CD4-positive, alpha-beta T cell treated with Interleukin-2 at 100 ng/mL for 4 hours (primary cell): ENCODE results near the gene APBB1.

Experiments used
- DNase-seq: peaks from one replicate; pipeline ENCODE4 v3.0.0-alpha.2; 2020; ENCODE audit warnings: low spot score

The APBB1 gene

DNA sequence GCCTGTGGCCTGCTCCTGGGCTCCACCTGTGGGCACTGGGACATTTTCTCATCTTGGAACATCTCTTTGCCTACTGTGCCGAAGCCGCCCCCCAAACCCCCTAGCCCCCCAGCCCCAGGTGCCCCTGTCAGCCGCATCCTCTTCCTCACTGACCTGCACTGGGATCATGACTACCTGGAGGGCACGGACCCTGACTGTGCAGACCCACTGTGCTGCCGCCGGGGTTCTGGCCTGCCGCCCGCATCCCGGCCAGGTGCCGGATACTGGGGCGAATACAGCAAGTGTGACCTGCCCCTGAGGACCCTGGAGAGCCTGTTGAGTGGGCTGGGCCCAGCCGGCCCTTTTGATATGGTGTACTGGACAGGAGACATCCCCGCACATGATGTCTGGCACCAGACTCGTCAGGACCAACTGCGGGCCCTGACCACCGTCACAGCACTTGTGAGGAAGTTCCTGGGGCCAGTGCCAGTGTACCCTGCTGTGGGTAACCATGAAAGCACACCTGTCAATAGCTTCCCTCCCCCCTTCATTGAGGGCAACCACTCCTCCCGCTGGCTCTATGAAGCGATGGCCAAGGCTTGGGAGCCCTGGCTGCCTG, 27.3 kb downstream of the APBB1 start:
- no peak for DNase-seq

DNA sequence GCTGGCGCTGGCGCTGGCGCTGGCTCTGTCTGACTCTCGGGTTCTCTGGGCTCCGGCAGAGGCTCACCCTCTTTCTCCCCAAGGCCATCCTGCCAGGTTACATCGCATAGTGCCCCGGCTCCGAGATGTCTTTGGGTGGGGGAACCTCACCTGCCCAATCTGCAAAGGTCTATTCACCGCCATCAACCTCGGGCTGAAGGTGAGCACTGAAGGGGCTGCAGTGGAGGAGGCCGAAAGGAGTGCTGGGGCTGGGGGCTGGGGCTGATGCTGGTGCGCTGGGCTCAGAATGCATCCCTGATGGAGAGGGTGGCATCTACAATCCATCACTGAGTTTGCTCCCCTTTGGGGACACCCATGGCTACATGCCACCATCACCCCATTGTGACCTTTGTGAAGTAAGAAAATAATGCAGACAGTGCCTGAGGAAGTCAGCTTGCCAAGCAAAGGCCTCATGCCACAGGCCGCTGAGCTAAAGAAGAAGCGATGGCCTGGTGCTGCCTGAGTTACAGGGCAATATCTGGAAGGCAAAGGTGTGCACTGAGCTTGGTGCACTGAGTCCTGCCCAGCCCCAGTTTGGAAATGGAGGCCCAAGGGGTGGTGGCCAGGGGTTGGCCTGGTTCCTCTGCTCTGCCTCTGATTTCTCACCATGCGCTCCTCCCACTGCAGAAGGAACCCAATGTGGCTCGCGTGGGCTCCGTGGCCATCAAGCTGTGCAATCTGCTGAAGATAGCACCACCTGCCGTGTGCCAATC, 28.0 kb downstream of the APBB1 start:
- no peak for DNase-seq

DNA sequence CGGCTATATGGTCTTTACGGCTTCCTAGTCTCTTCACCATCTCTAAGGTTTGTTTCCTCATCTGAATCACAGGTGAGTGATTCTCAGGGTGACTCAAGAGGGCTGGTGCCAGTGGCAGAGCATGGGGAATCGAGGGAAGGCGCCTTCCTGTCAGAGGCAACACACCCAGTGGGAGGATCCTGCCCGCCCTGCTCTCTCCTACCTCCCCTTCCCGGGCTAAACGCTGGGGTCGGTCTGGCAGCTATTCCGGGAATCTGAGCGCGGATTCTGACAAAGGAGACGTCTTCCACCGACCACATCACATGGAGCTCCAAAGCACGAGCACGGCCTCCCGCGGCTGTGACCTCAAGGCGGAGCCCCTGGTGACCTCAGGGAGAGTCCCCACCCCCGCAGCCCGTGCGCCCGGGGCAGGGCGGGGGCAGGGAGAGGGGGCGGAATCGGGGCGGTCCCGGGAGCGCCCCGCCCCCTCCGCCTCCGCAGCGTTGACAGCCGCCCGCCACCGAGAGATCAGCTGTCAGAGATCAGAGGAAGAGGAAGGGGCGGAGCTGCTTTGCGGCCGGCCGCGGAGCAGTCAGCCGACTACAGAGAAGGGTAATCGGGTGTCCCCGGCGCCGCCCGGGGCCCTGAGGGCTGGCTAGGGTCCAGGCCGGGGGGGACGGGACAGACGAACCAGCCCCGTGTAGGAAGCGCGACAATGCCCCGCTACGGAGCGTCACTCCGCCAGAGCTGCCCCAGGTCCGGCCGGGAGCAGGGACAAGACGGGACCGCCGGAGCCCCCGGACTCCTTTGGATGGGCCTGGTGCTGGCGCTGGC, 28.8 kb downstream of the APBB1 start, which contains the start of gene SMPD1:
Gene SMPD1, plus strand, starts transcription at position 570 of the 813 bp plus-strand sequence. Its CDS starts 125 bp downstream, at position 695.
- peak; percentile 95 for DNase-seq

DNA sequence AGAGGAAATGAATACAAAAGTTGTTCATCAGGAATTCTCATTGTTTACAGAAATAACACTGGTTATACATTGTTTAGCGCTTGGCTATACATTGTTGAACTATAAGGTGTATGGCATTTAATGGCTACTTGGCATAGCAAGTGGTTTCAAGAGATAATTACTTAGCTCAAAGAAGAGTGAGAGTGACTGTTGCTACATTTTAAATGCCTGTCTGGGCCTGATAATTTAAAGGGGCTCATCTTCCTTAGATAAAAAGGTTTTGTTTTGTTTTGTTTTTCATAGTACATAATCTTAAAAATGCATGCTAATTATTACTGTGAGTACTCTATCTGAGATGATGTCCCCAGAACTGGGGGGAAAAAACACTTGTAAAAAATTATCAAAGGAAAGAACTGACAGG, 30.1 kb downstream of the APBB1 start:
- no peak for DNase-seq

DNA sequence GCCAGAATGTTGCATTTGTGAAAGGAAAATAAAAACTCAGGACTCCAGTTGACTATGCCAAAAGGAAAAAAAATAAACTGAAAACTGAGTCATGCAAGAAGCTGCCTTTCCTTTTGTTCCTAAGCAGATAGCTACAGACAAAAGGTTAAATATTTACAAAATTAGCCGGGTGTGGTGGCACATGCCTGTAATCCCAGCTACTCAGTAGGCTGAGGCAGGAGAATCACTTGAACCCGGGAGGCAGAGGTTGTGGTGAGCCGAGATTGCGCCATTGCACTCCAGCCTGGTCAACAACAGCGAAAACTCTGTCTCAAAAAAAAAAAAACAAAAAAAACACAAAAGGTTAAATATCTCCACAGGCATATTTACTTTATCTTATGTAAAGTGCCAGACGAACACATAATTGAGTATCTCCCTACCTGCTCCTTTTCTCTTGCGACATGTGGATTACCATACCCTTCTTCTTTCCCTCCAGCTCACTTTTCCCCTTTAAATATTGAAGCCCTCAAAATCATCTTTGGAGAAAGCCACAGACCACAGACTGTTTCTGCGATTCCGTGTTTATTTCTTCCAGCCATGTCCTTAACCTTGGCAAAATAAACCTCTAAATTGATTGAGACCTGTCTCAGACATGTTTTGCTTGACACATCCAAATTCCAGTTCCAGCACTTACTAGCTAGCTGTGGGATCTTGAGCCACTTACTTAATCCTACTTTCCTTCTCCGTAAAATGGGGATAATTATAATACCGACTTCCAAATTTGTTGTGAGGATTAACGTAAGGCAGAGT, 30.9 kb downstream of the APBB1 start:
- no peak for DNase-seq

DNA sequence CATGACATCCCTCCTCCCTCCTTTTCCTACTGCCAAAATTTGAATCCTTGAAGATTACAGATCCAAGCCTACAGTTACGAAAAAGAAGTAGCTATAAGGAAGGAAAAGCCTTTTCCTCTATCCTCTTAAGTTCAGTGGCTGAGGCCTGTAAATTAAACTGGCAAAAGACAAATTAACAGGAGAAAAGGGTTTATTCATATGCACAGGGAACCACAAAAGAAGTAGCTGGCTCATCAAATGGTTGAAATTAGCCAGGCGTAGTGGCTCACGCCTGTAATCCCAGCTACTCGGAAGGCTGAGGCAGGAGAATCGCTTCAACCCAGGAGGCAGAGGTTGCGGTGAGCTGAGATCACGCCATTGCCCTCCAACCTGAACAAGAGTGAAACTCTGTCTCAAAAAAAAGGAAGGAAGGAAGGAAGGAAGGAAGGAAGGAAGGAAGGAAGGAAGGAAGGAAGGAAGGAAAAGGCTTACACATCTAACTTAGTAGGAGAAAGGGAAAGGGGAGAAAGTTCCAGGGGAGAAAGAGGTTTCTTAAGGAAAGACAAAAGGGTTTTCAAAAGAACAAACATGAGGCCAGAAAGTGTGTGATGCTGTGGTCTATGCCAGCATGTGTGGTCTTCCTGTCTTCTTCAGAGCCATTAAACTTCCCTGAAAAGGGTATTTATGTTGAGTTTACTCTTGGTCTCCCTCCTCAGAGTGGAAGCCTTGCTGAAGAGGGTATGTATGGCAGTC, 33.7 kb downstream of the APBB1 start:
- DNase-seq: no peak

DNA sequence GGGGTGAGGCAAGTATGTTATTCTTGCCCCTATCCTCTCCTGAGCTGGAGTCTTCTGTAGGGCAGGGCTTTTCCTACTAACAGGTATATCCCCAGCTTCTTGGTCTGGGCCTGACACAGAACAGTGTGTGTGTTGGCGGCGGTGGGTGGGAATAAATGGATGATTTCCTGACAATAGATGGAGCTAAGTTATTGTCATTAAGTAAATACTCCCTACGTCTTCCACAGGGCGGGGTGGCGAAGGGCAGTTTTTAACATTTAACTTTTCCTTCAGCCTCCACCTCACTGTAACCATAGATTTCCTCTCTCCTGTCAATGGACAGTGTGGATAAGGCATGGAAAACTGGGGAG, 40.3 kb downstream of the APBB1 start:
- DNase-seq: no peak

DNA sequence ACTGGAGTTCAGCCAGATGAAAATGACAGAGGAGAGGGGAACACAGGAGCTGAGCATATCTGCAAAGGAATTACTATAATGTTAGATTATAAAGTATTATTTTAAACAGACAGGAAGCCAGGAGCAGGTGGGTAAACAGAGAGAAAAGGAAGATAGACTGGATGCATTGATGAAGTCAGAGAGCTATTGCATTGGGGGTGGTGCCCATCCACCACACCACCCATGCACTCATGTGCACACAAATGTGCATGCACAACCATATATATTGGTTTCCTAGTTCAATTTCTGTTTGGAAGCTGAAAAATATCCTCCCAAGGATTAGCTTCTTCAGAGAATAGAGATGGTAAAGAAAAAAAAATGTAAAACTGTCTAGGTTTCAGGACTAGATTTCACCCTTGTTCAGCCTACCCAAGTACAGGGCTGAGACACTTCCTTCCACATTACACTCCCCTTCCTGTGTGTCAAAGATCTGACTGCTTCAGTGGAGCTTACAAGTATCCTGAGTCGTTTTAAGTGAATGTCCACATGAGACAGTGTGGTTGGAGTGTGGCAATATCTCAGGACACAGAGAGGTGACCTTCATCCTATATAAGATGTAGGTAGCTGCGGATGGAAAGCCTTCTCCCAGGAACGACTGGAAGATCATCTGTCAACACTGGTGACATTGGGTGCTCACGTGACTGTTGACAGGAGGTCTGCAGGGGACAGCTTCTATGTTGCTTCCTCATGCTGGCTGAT, 40.8 kb downstream of the APBB1 start:
- peak; percentile 14 for DNase-seq

DNA sequence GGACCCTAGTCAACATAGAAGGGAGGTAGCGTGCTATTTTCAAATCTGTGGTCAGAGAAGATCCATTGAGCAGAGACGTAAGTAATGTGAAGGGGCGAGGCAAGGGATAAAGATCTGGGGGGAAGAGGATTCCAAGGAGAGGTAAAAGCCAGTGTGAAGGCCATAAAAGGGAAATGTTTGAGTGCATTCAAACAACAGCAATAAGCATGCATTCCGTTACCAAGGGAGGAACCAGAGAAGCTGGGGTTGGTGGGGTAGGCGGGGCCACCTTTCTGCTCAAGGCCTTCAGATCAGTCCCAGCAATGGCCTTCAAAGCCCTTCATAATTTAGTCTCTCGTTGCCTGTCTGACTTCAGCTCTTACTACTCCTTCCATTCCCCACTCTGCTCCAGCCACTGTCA, 47.1 kb downstream of the APBB1 start:
- DNase-seq: no peak

DNA sequence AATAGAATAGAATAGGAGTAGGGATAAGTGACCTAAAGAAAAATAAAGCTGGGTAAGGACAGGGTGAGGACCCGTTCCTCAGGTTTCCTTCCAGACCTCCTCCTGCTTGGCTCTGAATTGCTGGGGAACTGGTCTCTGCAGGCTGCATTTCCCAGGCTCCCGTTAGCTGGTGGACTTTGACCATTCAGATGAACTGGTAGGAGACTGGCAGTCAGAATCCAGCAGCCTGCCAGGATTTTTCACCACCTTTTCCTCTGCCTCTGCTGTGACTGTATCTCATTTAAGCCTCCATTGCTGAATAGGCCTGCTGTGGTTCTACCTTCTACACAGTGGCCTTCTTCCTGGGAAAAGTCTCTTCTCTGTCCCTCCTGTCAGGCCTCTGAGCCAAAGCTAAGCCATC, 53.2 kb downstream of the APBB1 start:
- no peak for DNase-seq

DNA sequence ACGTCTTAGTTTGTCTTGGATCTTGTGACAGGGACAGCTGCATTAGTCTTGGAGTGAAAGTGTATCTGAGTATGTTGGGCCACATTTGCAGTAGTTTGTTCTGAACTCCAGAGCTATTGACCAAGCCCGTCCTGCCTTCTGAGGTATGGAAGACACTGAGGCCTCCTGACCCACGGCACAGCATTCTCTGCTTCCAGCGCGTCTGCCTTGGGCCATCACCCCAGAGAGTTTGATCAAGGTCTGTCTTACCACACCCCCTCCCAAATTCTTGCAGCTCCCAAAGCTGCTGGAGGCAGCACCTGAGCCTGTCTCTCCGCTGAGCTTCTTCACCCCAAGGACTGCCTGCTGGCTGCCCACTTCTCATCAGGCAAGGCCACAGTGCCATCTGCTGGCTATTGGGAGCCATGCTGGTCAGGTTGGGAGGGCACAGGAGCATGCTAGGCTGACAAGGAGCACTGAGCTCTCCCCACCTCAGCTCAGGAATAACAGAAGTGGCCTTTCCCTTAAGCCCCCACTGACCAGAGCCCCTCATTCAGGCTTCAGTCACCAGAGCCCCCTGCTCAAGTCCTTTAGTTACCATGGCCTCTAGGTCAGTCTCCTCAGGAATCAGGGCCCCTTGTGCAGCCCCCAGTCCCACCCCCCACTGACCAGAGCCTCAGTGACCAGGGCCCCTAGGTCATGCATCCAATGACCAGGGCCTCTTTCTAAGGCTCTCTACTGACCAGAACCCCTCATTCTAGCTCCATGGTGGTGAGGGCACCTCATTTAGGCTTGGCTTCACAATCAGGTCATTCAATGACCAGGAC, 55.8 kb downstream of the APBB1 start:
- DNase-seq: peak; percentile 63

DNA sequence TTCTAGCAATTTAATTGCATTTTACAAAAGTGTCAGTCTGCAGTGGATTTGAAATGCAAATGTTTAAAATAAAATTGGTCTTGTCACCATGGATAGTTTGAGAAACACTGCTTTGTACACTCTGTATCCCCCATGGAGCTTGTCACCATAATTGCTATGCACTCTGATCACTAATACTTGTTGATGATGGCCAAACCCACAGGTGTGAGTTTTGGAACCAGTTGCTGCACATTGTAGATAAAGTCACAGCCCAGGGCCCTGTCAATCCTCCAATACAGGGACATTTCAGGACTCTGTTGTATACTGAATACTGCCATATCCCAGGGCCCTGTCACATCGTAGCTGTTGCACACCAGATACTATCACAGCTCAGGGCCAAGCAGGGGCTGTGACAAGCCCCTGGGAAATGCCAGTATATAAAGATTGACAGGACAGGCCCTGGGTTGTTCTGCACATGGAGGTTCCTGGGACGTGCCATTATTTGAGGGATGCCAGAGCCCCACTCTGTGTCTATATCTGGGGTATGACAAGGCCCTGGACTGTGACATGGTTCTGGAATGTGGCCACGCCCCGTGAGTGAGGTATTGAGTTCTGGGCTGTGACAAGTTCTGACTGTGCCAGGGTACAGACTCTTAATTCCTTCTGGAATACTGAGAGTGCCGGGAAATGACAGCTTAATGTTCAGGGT, 56.6 kb downstream of the APBB1 start:
- no peak for DNase-seq

DNA sequence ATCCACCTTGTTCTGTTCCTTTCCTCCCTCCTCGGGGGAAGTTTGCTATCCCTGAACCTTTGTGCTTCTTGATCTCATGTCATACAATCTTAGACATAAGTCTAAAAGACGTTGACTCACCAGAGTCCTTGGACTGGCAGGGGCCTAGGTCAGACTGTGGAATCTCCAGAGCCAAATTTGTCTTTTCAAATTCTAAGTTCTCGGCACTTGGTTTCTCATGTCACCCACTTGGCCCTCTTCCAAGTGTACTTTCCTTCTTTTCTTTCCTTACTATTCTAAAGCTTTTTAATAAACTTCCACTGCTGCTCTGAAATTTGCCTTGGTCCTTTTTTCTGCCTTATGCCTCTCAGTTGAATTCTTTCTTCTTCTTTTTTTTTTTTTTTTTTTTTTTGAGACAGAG, 58.7 kb downstream of the APBB1 start:
- DNase-seq: no peak

DNA sequence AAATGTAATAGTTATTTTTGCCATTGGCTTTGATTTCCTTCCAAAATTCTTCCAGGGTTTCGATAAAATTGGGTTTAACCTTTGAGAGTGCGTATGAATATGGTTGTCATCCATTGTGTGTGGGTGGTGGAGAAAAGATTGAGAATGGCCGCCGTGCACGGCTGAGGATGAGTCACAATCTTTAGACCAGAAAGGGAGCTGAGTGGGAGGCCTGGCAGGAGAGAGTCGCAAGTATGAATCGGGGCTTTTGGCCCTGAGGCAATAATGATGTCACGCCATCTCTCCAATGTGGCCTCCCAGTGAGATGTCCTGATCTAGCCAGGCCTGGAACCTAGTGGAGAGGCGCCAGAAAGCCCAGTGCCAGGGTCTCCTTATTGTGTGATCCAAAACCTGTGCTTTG, 61.7 kb downstream of the APBB1 start:
- no peak for DNase-seq

DNA sequence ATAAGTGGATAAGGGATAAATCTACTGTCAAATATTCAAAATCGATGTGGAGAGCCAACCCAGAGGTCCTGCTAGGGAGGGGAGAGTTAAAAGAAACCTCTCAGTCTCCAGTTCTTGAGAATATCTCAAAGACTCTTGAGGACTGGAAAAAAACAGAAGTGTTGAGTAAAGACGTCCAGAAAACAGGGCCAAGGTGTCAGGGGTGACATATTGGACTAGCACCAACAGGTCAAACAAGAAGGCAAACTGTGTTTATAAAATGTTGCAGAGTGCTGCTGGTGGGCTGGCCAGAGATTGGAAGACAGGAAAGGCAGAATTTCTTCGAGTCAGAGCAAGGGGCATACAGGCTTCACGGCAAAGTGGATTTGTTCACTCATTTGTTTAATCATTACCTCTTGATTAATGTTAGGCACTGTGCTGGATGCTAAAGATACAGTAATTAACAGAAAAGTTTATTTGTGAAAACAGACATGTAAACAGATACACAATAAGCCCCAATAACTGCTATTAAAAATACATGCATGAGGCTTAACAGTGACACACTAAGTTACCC, 62.3 kb downstream of the APBB1 start:
- no peak for DNase-seq

DNA sequence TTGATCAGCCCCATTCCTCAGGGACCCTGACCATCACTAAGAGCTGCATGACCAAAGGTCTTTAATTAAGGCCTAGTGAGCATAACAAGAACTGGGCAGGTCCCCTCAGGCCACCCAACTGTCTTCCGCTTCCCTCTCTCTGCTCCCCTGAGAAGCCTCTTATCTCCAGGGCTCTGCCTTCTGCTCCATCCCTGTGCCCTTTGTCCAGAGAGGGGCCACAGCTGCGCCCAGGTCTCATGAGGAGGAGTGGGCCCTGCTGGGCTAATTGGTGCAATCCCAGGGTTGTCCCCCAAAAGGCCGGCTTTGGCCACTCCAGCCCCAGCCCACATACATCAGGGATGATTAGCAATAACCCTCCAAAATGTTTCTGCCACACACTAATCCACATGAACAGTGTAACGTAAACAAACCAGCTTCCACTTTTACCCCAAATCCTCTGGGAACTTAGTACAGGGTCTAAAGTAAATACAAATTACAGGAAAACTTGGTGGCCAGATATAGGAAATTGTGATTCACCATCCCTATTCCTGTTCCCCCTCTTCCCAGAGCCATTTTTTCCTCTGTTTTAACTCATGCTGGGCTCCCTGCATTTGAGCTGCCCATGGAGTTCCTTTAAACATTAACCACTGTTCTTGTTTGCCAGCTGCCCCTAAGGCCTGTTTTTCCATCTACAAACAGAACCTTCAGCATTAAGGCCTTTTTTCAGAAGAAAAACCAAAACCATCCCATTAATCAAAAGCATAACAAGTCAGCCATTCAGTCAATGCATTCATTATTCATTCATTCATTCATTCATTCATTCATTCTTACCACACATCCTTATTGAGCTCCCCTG, 64.0 kb downstream of the APBB1 start:
- DNase-seq: no peak

DNA sequence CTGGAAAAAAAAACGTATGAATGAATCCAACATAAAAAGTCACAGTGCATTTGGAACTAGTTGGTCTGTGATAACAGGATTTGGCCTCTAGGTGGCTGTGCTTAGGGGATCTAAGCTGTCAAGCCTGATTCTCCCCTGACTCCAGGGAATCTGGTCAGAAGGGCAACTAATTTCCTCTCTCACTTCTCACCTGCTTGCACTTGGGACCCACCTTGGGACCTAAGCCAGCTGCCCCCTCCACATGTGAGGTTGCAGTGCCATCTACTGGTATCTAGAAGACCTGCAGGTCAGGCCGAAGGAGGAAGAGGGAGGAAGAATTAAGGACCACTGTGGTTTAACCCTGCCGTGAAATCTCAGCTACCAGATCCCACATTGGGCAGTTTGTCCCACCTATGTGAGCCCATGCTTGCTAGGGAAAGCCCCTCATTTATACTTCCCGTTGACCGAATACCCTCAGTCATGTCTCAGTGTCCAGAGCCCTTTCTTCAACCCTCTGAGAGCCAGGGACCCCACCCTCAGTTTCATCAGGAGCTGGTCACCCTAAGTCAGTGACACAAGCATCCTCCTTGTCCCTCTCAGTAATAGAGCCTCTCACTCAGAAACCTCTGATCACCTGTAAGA, 65.4 kb downstream of the APBB1 start:
- peak; percentile 57 for DNase-seq
